ENCODE results near the gene PACS1.

Gene PACS1

GRCh38 chr11:66224226-66224855 is 154.3 kb downstream of the PACS1 start:
- no peak for DNase-seq (ENCODE audit: low read depth in 2 of 2)

GRCh38 chr11:66225066-66225465 is 155.0 kb downstream of the PACS1 start:
- no peak for DNase-seq (ENCODE audit: low read depth in 2 of 2)

GRCh38 chr11:66226101-66226500 is 156.0 kb downstream of the PACS1 start:
- DNase-seq (ENCODE audit: low read depth in 2 of 2): no peak

- no peak for DNase-seq (ENCODE audit: low read depth in 2 of 2)
Observed at GRCh38 chr11:66227700-66228099, 157.6 kb downstream of the PACS1 start.

DNA sequence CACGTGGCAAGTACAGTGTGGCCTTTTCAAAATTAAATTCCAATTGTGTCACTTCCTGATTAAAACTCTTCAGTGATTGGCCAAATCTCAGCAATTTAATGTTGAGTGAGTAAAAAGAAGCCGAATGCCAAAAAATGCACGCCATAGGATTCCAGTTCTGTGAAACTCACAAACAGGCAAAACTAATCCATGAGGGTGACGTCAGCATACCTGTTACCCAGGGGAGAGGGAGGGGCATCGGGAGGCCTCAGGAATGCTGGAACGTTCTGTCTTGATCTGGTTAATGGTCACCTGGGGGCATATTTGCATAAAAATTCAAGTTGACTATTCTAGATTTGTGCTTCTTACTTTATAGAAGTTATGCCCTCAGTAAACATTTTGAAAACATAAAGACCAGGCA is 158.4 kb downstream of the PACS1 start:
- DNase-seq (ENCODE audit: low read depth in 2 of 2): no peak

- DNase-seq (ENCODE audit: low read depth in 2 of 2): no peak
Observed at GRCh38 chr11:66230156-66230555, 160.1 kb downstream of the PACS1 start.

DNA sequence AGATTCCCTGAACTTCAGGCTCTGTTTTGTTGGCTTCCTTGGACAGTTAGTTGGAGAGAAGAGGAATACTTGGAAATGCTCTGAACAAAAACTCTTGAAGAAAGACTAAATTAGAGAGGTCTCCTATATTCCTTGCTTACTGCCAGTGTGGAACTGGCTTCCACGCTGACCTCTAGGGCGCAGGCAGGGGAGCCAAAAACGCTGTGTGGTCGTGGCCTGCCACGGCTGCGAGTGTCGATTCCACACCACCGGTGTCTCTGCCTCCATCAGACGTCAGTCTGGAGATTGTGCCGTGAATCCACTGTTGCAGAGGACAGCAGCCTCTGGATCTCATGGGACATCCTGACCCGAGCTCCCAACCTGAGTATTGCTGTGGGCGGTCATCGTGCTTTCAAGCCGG is 160.9 kb downstream of the PACS1 start:
- no peak for DNase-seq (ENCODE audit: low read depth in 2 of 2)

- no peak for DNase-seq (ENCODE audit: low read depth in 2 of 2)
Observed at GRCh38 chr11:66231561-66231960, 161.5 kb downstream of the PACS1 start.

DNA sequence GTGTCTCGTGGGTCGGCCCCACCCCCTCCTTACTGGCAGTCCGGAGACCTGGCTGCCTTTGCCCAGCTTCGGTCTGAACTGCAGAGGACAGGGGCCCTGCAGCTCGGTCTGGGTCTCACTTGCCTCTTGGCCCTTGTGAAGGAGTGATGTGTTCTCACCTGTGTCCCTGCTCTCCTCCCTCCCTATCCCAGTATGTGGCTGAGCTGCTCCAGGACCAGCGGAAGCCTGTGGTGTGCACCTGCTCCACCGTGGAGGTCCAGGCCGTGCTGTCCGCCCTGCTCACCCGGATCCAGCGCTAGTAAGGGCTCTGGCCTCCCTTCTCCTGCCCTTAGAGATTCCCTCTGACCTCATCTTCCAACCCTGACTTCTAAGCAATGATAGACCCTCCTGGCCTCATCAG is 162.7 kb downstream of the PACS1 start:
- DNase-seq (ENCODE audit: low read depth in 2 of 2): no peak

DNA sequence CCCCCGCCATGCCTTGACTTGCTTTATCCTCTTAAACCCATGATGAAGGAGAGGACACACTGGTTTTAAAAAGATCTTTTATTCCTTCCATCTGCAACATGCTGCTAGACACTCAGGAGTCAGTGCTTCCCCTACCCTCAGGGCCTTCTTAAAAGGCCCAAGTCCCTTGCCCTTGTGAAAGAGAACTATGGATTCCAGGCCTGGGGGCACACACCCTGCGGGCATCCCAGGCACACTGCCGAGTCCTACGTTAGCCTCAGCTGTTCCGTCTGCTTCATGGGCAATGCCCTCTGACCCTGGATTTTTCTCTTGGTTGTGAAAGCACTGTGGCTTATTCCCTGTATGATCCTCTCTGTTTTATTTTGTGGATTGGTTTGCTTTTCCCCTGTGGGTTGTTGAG is 163.2 kb downstream of the PACS1 start:
- DNase-seq (ENCODE audit: low read depth in 2 of 2): no peak

- DNase-seq (ENCODE audit: low read depth in 2 of 2): no peak
Observed at GRCh38 chr11:66235141-66235540, 165.1 kb downstream of the PACS1 start.

DNA sequence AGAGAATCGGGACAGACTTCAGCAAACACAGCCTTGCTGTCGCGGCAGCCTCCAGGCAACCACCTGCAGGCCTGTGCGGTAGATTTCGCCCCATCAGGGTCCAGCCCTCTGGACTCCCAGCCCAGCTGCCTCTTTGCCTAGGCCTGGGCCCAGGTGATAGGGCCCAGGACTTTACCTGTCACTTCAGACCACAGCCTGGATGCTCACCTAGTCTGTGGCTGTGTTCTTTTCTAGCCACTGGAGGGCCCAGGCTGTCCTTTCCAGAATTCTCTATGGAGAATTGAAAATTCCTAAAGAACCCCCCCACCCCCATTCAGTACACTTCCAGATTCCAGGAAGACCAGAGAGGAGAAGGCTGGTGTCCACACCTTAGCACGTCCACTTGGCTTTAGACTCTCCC is 167.8 kb downstream of the PACS1 start:
- no peak for DNase-seq (ENCODE audit: low read depth in 2 of 2)

GRCh38 chr11:66238786-66239413 is 168.8 kb downstream of the PACS1 start:
- no peak for DNase-seq (ENCODE audit: low read depth in 2 of 2)

DNA sequence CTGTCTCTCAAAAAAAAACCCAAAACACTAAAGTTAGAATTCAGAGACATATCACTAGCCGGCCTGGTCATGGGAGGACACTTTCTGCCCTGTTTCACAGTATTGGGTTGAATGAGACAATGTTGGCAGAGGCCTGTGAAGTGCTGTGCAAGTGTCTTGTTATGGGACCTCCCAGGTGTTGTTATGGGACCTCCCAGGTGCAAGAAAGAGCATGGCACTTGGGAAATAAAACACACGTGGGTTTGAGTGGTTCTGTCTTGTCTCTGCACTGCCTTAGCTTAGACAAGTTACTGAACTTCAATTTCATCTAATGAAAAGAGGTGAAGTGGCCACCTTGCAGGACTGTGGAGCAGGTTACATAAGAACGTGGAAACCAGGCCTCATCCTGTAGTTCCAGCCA is 169.4 kb downstream of the PACS1 start:
- no peak for DNase-seq (ENCODE audit: low read depth in 2 of 2)

- DNase-seq (ENCODE audit: low read depth in 2 of 2): no peak
Observed at GRCh38 chr11:66239998-66240780, 170.1 kb downstream of the PACS1 start.

- DNase-seq (ENCODE audit: low read depth in 2 of 2): no peak
Observed at GRCh38 chr11:66240781-66241136, 170.7 kb downstream of the PACS1 start.

DNA sequence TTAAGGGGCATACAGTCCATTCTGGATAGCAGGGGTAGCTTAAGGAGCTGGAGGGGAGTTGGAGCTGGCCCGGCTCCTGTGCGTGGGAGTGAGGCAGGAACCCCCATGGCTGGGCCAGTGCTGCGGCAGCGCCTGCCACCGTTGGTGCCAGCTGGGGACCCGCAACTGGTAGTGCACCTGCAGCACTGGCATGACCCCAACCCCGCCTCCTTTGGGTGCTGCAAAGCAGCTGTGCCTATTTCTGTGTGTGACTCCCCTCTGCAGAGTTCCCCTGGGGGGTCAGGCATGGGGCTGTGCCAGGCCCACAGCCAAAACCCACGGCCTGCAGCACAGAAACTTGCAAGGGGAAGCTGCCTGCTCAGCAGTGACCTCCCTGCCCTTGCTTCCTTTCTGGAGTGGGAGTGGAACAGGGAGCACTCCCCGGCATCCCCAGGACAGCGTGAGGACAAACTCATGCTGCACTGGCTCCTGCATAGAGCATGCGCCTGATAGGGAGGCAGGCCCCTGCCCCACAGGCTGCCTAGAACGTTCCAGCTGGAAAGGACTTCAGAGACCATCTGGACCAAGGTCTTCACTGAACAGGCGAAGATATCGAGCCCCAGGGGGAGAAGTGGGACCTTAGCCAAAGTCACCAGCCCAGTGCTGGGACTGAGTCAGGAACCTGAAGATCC is 172.2 kb downstream of the PACS1 start:
- no peak for DNase-seq (ENCODE audit: low read depth in 2 of 2)

DNA sequence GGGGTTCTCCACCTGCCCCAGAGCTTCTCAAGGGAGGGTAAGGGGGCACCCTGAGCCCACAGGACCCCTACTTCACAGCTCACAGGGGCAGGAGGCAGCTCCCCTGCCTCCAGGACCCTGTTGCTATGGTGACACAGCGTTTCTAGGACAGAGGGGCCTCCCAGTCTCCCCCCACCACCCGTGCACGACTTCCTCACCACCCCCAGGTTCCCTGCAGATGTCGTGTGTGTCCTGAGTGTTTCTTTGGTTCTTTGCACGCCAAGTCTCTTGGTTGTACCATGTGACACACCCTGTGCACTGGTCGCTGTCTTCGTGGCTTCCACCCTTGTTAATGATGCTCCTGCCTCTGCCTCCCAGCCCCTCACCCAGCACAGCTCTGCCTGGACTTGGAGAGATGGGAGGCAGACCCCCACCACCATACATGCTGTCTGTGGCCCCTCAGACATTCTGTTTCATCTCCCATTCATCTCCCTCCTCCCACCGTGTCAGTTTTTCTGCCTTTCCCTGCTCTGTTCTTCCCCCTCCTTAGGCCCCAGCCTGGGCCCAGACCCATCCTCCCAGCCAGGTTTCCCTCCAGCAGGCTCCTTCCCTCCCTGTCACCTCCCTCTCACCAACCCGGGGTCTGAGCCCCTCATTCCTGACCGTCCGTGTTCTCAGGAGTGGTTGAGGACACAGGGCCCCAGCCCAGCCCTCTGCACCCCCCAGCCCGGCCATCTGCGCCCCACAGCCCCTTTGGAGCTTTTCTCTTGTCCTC is 173.9 kb downstream of the PACS1 start:
- no peak for DNase-seq (ENCODE audit: low read depth in 2 of 2)

GRCh38 chr11:66247295-66247694 is 177.2 kb downstream of the PACS1 start:
- DNase-seq (ENCODE audit: low read depth in 2 of 2): no peak

DNA sequence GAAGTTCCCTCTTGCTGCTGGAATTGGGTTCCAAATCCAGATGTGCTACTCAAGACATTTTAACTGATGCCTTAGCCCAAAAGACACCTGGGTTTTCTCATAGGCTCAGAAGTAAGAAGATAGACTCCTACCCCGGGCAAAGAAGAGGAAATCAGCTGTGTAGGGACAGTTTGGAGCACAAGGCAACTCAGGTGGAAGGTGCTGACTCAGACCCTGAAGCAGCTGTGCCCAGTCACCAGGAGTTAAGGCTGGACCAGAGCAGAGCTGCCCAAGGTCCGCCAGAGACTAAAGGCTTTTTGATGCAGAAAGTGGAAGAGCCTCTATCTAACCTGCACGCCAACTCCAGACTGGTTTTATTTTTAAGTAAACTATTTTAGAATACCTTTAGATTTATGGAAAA is 177.7 kb downstream of the PACS1 start:
- no peak for DNase-seq (ENCODE audit: low read depth in 2 of 2)

- no peak for DNase-seq (ENCODE audit: low read depth in 2 of 2)
Observed at GRCh38 chr11:66248903-66249302, 178.8 kb downstream of the PACS1 start.

- no peak for DNase-seq (ENCODE audit: low read depth in 2 of 2)
Observed at GRCh38 chr11:66251809-66252208, 181.7 kb downstream of the PACS1 start.
